Measurements from ENCODE around the gene CASZ1.

CASZ1 gene

GRCh38 chr1:10800778-10801177 is 4.3 kb upstream of the CASZ1 start:
- H3K4me3 ChIP-seq (ENCODE audit: low read depth, low read length), result no peak overlapping the region
- DNase-seq (ENCODE audit: low read depth), result no peak

GRCh38 chr1:10799726-10800125 is 3.3 kb upstream of the CASZ1 start:
- no peak for DNase-seq (ENCODE audit: low read depth)
- no peak overlapping the region for H3K4me3 ChIP-seq (ENCODE audit: low read depth, low read length)

- peak overlapping the region; percentile 54 for H3K4me3 ChIP-seq (ENCODE audit: low read depth, low read length)
- DNase-seq (ENCODE audit: low read depth), result no peak
These were observed 997 bp downstream of the CASZ1 start for GRCh38 chr1:10795276-10796021.

GRCh38 chr1:10794724-10795275 is 1.6 kb downstream of the CASZ1 start:
- no peak for DNase-seq (ENCODE audit: low read depth)
- H3K4me3 ChIP-seq (ENCODE audit: low read depth, low read length), result peak overlapping the region; percentile 54

- no peak for DNase-seq (ENCODE audit: low read depth)
- H3K4me3 ChIP-seq (ENCODE audit: low read depth, low read length), result no peak overlapping the region
These were observed 3.3 kb downstream of the CASZ1 start for GRCh38 chr1:10793129-10793651.

- no peak for DNase-seq (ENCODE audit: low read depth)
- H3K4me3 ChIP-seq (ENCODE audit: low read depth, low read length), result no peak overlapping the region
These were observed 5.1 kb downstream of the CASZ1 start for GRCh38 chr1:10791105-10791951.

- H3K4me3 ChIP-seq (ENCODE audit: low read depth, low read length), result no peak overlapping the region
- DNase-seq (ENCODE audit: low read depth), result no peak
These were observed 6.4 kb downstream of the CASZ1 start for GRCh38 chr1:10789803-10790702.

- no peak overlapping the region for H3K4me3 ChIP-seq (ENCODE audit: low read depth, low read length)
- no peak for DNase-seq (ENCODE audit: low read depth)
These were observed 7.2 kb downstream of the CASZ1 start for GRCh38 chr1:10789047-10789791.

- no peak for DNase-seq (ENCODE audit: low read depth)
These were observed 7.8 kb downstream of the CASZ1 start for GRCh38 chr1:10788592-10789006.

GRCh38 chr1:10787286-10787685 is 9.2 kb downstream of the CASZ1 start:
- no peak for DNase-seq (ENCODE audit: low read depth)
- H3K4me3 ChIP-seq (ENCODE audit: low read depth, low read length), result no peak overlapping the region

More at GRCh38 chr1:10788592-10789006, 7.8 kb downstream of the CASZ1 start:
- H3K4me3 ChIP-seq (ENCODE audit: low read depth, low read length), result no peak overlapping the region

- H3K4me3 ChIP-seq (ENCODE audit: low read depth, low read length), result no peak overlapping the region
- DNase-seq (ENCODE audit: low read depth), result no peak
These were observed 10.5 kb downstream of the CASZ1 start for GRCh38 chr1:10785728-10786638.

- DNase-seq (ENCODE audit: low read depth), result no peak
- H3K4me3 ChIP-seq (ENCODE audit: low read depth, low read length), result no peak overlapping the region
These were observed 11.3 kb downstream of the CASZ1 start for GRCh38 chr1:10784998-10785727.

- no peak for DNase-seq (ENCODE audit: low read depth)
These were observed 13.8 kb downstream of the CASZ1 start for GRCh38 chr1:10782491-10783244.

GRCh38 chr1:10781137-10781536 is 15.3 kb downstream of the CASZ1 start:
- no peak for DNase-seq (ENCODE audit: low read depth)
- no peak overlapping the region for H3K4me3 ChIP-seq (ENCODE audit: low read depth, low read length)

More at GRCh38 chr1:10782491-10783244, 13.8 kb downstream of the CASZ1 start:
- H3K4me3 ChIP-seq (ENCODE audit: low read depth, low read length), result no peak overlapping the region

- no peak for DNase-seq (ENCODE audit: low read depth)
- no peak overlapping the region for H3K4me3 ChIP-seq (ENCODE audit: low read depth, low read length)
These were observed 16.6 kb downstream of the CASZ1 start for GRCh38 chr1:10779841-10780240.

- no peak overlapping the region for H3K4me3 ChIP-seq (ENCODE audit: low read depth, low read length)
- no peak for DNase-seq (ENCODE audit: low read depth)
These were observed 17.2 kb downstream of the CASZ1 start for GRCh38 chr1:10779201-10779600.
